Testis (tissue), 2 donors: Measurements from ENCODE around the gene HSD3B1.

Experiments used
- POLR2A ChIP-seq: fragments of 450-650 bp; IDR thresholded peaks from one replicate; pipeline ENCODE4 v1.6.1; 2017; ENCODE audit warnings: antibody characterized with exemption, mild to moderate bottlenecking, moderate library complexity
- TF ChIP-seq, protein P1 (sequence below), 3 experiments: fragments of 450-650 bp in 2 of 3; fragments of 200-600 bp in 1 of 3; sonication (generic) in 1 of 3; IDR thresholded peaks; one replicate each; pipeline ENCODE4 v1.5.1; 2016 to 2019; ENCODE audit warnings: antibody characterized with exemption in 3 of 3, mild to moderate bottlenecking in 2 of 3, moderate library complexity in 1 of 3

DNA sequence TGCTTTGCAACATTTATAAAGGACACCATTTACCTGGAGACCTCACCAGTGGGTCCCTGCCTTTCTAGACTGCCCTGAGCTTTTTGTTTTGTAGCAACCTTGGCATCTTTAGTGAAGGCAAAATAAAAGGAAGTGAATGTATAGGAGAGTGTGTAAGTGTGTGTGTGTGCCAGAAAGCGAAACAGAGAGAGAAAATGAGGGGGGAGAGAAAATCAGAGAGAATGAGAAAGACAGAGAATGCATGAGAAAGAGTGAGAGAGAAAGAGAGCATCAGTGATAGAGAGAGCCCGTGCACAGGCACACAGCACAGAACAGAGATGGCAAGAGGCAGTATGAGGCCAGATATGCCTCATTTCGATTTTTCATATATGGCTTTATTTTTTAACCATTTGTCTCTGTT lies 57.5 kb downstream of the HSD3B1 start:
- TF ChIP-seq, protein P1, sequence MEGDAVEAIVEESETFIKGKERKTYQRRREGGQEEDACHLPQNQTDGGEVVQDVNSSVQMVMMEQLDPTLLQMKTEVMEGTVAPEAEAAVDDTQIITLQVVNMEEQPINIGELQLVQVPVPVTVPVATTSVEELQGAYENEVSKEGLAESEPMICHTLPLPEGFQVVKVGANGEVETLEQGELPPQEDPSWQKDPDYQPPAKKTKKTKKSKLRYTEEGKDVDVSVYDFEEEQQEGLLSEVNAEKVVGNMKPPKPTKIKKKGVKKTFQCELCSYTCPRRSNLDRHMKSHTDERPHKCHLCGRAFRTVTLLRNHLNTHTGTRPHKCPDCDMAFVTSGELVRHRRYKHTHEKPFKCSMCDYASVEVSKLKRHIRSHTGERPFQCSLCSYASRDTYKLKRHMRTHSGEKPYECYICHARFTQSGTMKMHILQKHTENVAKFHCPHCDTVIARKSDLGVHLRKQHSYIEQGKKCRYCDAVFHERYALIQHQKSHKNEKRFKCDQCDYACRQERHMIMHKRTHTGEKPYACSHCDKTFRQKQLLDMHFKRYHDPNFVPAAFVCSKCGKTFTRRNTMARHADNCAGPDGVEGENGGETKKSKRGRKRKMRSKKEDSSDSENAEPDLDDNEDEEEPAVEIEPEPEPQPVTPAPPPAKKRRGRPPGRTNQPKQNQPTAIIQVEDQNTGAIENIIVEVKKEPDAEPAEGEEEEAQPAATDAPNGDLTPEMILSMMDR (IDR thresholded peaks at IDR 0.05): no peak
- TF ChIP-seq POLR2A: no peak
